Neural cell (in vitro differentiated cells): ENCODE measurements around the gene ZNF274. TPM values are rescaled to one million over a fixed set of nuclear protein-coding genes. Genes with fewer than 3 reads are reported as not detected.

Experiments used
- H2AFZ ChIP-seq: fragments of 200-600, 300-800 bp; sonication (generic), shearing (Covaris generic); 2 replicates; pipeline ENCODE4 v1.6.0; 2014; ENCODE audit warnings: low read depth, mild to moderate bottlenecking, antibody characterized with exemption, low read length, moderate library complexity
- H3F3A ChIP-seq: fragments of 200-600 bp; shearing (Covaris generic); 2 replicates; pipeline ENCODE4 v1.6.1; 2016; ENCODE audit warnings: mild to moderate bottlenecking, moderate library complexity, mixed read lengths, antibody characterized with exemption, low read length; ENCODE audit not compliant: insufficient read depth, poor library complexity, severe bottlenecking
- H3K27ac ChIP-seq: fragments of 200-600, 300-800 bp; sonication (generic), shearing (Covaris generic); 2 replicates; pipeline ENCODE4 v1.5.1; 2014; ENCODE audit warnings: mild to moderate bottlenecking, low read length, moderate library complexity
- H3K27me3 ChIP-seq: fragments of 300-800, 200-600 bp; sonication (generic), shearing (Covaris generic); 2 replicates; pipeline ENCODE4 v1.6.0; 2014; ENCODE audit warnings: mild to moderate bottlenecking, low read depth, low read length, moderate library complexity; ENCODE audit not compliant: insufficient read depth
- H3K36me3 ChIP-seq: fragments of 300-800, 200-600 bp; sonication (generic), shearing (Covaris generic); 2 replicates; pipeline ENCODE4 v1.5.1; 2014; ENCODE audit warnings: mild to moderate bottlenecking, antibody characterized with exemption, low read length, moderate library complexity; ENCODE audit not compliant: insufficient read depth
- H3K4me2 ChIP-seq: fragments of 300-800, 200-600 bp; sonication (generic), shearing (Covaris generic); 2 replicates; pipeline ENCODE4 v1.6.0; 2014; ENCODE audit warnings: mild to moderate bottlenecking, low read length
- H3K4me3 ChIP-seq: fragments of 300-800, 200-600 bp; sonication (generic), shearing (Covaris generic); 2 replicates; pipeline ENCODE4 v1.5.1; 2014; ENCODE audit warnings: mild to moderate bottlenecking, low read length, moderate library complexity
- H3K79me2 ChIP-seq: fragments of 200-600 bp; shearing (Covaris generic); replicated peaks from 2 replicates; pipeline ENCODE4 v1.6.0; 2014; ENCODE audit warnings: mild to moderate bottlenecking, low read length, moderate library complexity; ENCODE audit not compliant: insufficient read depth
- H3K9ac ChIP-seq: fragments of 300-800, 200-600 bp; sonication (generic), shearing (Covaris generic); 2 replicates; pipeline ENCODE4 v1.6.1; 2016; ENCODE audit warnings: mild to moderate bottlenecking, low read length, mixed read lengths
- H3K9me2 ChIP-seq: fragments of 200-600 bp; shearing (Covaris generic); 2 replicates; pipeline ENCODE4 v1.6.1; 2016; ENCODE audit warnings: mild to moderate bottlenecking, low read length, mixed read lengths; ENCODE audit not compliant: insufficient read depth
- H3K9me3 ChIP-seq: fragments of 200-600, 300-800 bp; sonication (generic), shearing (Covaris generic); 2 replicates; pipeline ENCODE4 v1.6.1; 2016; ENCODE audit warnings: mild to moderate bottlenecking, mixed run types, low read length, moderate library complexity, mixed read lengths
- H4K20me1 ChIP-seq: fragments of 200-600 bp; shearing (Covaris generic); 2 replicates; pipeline ENCODE4 v1.6.1; 2016; ENCODE audit warnings: mild to moderate bottlenecking, mixed run types; ENCODE audit not compliant: insufficient read depth
- CTCF ChIP-seq: fragments of 450-650 bp; IDR thresholded peaks from 2 replicates; pipeline ENCODE4 v1.5.1; 2014; ENCODE audit warnings: antibody characterized with exemption, mild to moderate bottlenecking, moderate library complexity; ENCODE audit not compliant: poor library complexity, severe bottlenecking
- EP300 ChIP-seq: fragments of 450-650 bp; conservative IDR thresholded peaks from 2 replicates; pipeline ENCODE4 v1.6.1; 2014; ENCODE audit warnings: antibody characterized with exemption, mild to moderate bottlenecking, moderate library complexity; ENCODE audit not compliant: poor library complexity, severe bottlenecking
- EZH2 ChIP-seq: fragments of 200-600, 300-800 bp; shearing (Covaris generic), sonication (generic); IDR thresholded peaks from 2 replicates; pipeline ENCODE4 v1.6.1; 2014; ENCODE audit warnings: antibody characterized with exemption, low read length, borderline replicate concordance, mild to moderate bottlenecking; ENCODE audit not compliant: insufficient read depth, poor library complexity, severe bottlenecking
- MXI1 ChIP-seq: fragments of 450-650 bp; conservative IDR thresholded peaks from 2 replicates; pipeline ENCODE4 v1.6.1; 2014; ENCODE audit warnings: antibody characterized with exemption, mild to moderate bottlenecking; ENCODE audit not compliant: poor library complexity, severe bottlenecking
- POLR2AphosphoS5 ChIP-seq: IDR thresholded peaks from 2 replicates; pipeline ENCODE4 v1.6.1; 2012
- RAD21 ChIP-seq: fragments of 450-650 bp; conservative IDR thresholded peaks from 2 replicates; pipeline ENCODE4 v1.6.1; 2014; ENCODE audit warnings: antibody characterized with exemption, mild to moderate bottlenecking, moderate library complexity
- REST ChIP-seq: IDR thresholded peaks from 2 replicates; pipeline ENCODE4 v1.6.1; 2012; ENCODE audit warnings: borderline replicate concordance
- SMC3 ChIP-seq: fragments of 450-650 bp; conservative IDR thresholded peaks from 2 replicates; pipeline ENCODE4 v1.6.1; 2014; ENCODE audit warnings: antibody characterized with exemption, mild to moderate bottlenecking, moderate library complexity; ENCODE audit not compliant: poor library complexity
- TAF1 ChIP-seq: IDR thresholded peaks from 2 replicates; pipeline ENCODE4 v1.6.1; 2012; ENCODE audit warnings: low read depth
- polyA plus RNA-seq: library from polyadenylated mRNA; depleted of rRNA; stranded (reverse); fragments of >200 nt; gene quantifications from 2 replicates; pipeline ENCODE4 v1.2.3, GENCODE V29; 2014

ZNF274 gene
- polyA plus RNA-seq, 1 donor from 2014 or later = 47.2 TPM

- Histone ChIP-seq H4K20me1 (no peaks in the 10 kb centered on the region), H3K4me3 (peak overlapping the region; percentile 97), H3K9ac (peak overlapping the region; percentile 96), H3K79me2 (peaks cover 17% of the 10 kb centered on the region), H3K9me3 (peaks cover 47% of the 10 kb centered on the region), H3K27me3 (no peaks in the 10 kb centered on the region), H3K27ac (peak overlapping the region; percentile 95), H2AFZ (peak overlapping the region; percentile 94), H3K36me3 (peaks cover 27% of the 10 kb centered on the region), H3K4me2 (peak overlapping the region; percentile 78), H3F3A (no peaks in the 10 kb centered on the region), H3K9me2 (no peaks in the 10 kb centered on the region)
- no peak for TF ChIP-seq TAF1
- no peak for TF ChIP-seq EP300
- TF ChIP-seq CTCF = no peak
- no peak for TF ChIP-seq MXI1
- TF ChIP-seq POLR2AphosphoS5 = no peak
- no peak for TF ChIP-seq EZH2
- TF ChIP-seq SMC3 = no peak
- no peak for TF ChIP-seq RAD21
Measured at GRCh38 chr19:58182577-58182988, 278 bp upstream of the ZNF274 start.

GRCh38 chr19:58183817-58184215 lies 955 bp downstream of the ZNF274 start:
- Histone ChIP-seq H4K20me1 (no peaks in the 10 kb centered on the region), H3K9me2 (no peaks in the 10 kb centered on the region), H3K36me3 (peaks cover 28% of the 10 kb centered on the region), H3K9me3 (peaks cover 52% of the 10 kb centered on the region), H3K79me2 (peaks cover 17% of the 10 kb centered on the region), H2AFZ (peak overlapping the region; percentile 99), H3K4me3 (peak overlapping the region; percentile 97), H3K27me3 (no peaks in the 10 kb centered on the region), H3K9ac (peak overlapping the region; percentile 96), H3F3A (no peaks in the 10 kb centered on the region), H3K4me2 (peak overlapping the region; percentile 54), H3K27ac (peak overlapping the region; percentile 95)
- TF ChIP-seq MXI1 (no peak), EP300 (no peak), EZH2 (no peak), REST (no peak), POLR2AphosphoS5 (no peak), TAF1 (no peak), CTCF (no peak), SMC3 (no peak), RAD21 (no peak)
